ENCODE results near the gene WRNIP1. TPM values are rescaled to one million over a fixed set of nuclear protein-coding genes. Genes with fewer than 3 reads are reported as not detected.
A peak's percentile ranks its signal among the peaks of the same experiment; 100 is the strongest.

The WRNIP1 gene
- total and polyA plus RNA-seq, 9 of the 15 experiments (the other 6 are each of a cell fraction or from before 2014, with no cell fraction given), result 13.2 to 63.6 (median 48.6) TPM

- Histone ChIP-seq H3K4me3 (no peak overlapping the region), H3K9me1 (ENCODE audit: control insufficient read depth, insufficient read depth, low read length) (no peaks in the 10 kb centered on the region), H3K9ac (ENCODE audit: insufficient read depth in 1 of 2, low read depth in 2 of 2, low read length in 2 of 2) (no peak overlapping the region), H3K4me2 (ENCODE audit: insufficient read depth, low read length) (no peak overlapping the region), H3K79me2 (ENCODE audit: control insufficient read depth, insufficient read depth, low read length) (no peaks in the 10 kb centered on the region), H2AFZ (ENCODE audit: low read depth, low read length) (peak overlapping the region; percentile 32), H3K4me1 (replicated peaks in 1 of 2; ENCODE audit: control insufficient read depth in 2 of 2, insufficient read depth in 2 of 2, low read length in 2 of 2) (peaks cover 8 to 40% of the 10 kb centered on the region in 2 experiments), H3K9me3 (replicated peaks; ENCODE audit: control insufficient read depth, insufficient read depth, low read depth, low read length) (no peaks in the 10 kb centered on the region), H3K27ac (ENCODE audit: extremely low read depth, low read depth, low read length) (no peak overlapping the region), H3K27me3 (ENCODE audit: control insufficient read depth in 2 of 2, insufficient read depth in 2 of 2, low read length in 2 of 2) (no peaks in the 10 kb centered on the region), H4K20me1 (replicated peaks; ENCODE audit: control insufficient read depth, insufficient read depth, low read length) (no peaks in the 10 kb centered on the region), H3K36me3 (ENCODE audit: control insufficient read depth, insufficient read depth, low read length) (no peaks in the 10 kb centered on the region)
- no peak for ATAC-seq
- TF ChIP-seq GATA2 (CRISPR knock-in tag; IDR thresholded peaks at IDR 0.05), result no peak
- 55% methylated on average over 7 of the region's 7 CpGs for WGBS (ENCODE audit: insufficient coverage, low coverage, missing lambda C conversion rate)
- intact Hi-C loops (cut with micrococcal nuclease), result no loop called here
- DNase-seq (ENCODE audit: extremely low read depth in 1 of 4, low spot score in 3 of 4), result no peak
- FAIRE-seq, result no peak
- CTCF ChIA-PET (ENCODE audit: low intra/inter-chr PET ratio), result no interaction called here
- POLR2A ChIA-PET, result interaction anchor here (0.7 to 1.3 kb wide), 5 partner anchors 10 to 29 kb away, joined by 3 to 6 read pairs (median 4); no protein-coding TSS in a partner anchor
- in situ Hi-C loops (cut with MboI), result no loop called here
- no TSS peak for BruUV-seq (replicated peaks)
Observed at GRCh38 chr6:2753110-2753489, 12.1 kb upstream of the WRNIP1 start.

DNA sequence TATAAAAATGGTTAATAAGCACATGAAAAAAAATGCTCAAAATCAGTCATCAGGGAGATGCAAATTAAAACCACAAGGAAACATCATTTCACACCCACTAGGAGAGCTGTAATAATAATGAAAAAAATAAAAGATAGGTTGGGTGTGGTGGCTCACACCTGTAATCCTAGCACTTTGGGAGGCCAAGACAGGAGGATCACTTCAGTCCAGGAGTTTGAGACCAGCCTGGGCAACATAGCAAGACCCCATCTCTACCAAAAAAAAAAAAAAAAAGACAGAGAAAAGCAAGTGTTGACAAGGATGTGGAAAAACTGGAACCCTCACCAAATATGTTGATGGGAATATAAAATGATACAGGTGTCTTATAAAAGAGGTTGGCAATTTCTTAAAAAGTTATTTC is 11.4 kb upstream of the WRNIP1 start:
- CTCF ChIA-PET (ENCODE audit: low intra/inter-chr PET ratio), result no interaction called here
- BruUV-seq (replicated peaks), result no TSS peak

More for the DNA sequence above, 11.4 kb upstream of the WRNIP1 start:
- DNase-seq (ENCODE audit: extremely low read depth in 1 of 4, low spot score in 3 of 4), result no peak
- FAIRE-seq, result no peak
- no peak for ATAC-seq
- H3K9ac ChIP-seq (ENCODE audit: insufficient read depth in 1 of 2, low read depth in 2 of 2, low read length in 2 of 2), result no peak overlapping the region
- no peak overlapping the region for H3K4me3 ChIP-seq
- intact Hi-C loops (cut with micrococcal nuclease) (no loop called here), in situ Hi-C loops (cut with MboI) (no loop called here)
- no peaks in the 10 kb centered on the region for H3K27me3 ChIP-seq (ENCODE audit: control insufficient read depth in 2 of 2, insufficient read depth in 2 of 2, low read length in 2 of 2)
- H3K36me3 ChIP-seq (ENCODE audit: control insufficient read depth, insufficient read depth, low read length), result no peaks in the 10 kb centered on the region
- POLR2A ChIA-PET, result interaction anchor here (1.1 to 1.3 kb wide), 2 partner anchors 10 to 14 kb away, joined by 3 to 4 read pairs; no protein-coding TSS in a partner anchor
- no peak overlapping the region for H3K27ac ChIP-seq (ENCODE audit: extremely low read depth, low read depth, low read length)
- H4K20me1 ChIP-seq (replicated peaks; ENCODE audit: control insufficient read depth, insufficient read depth, low read length), result no peaks in the 10 kb centered on the region
- H3K79me2 ChIP-seq (ENCODE audit: control insufficient read depth, insufficient read depth, low read length), result no peaks in the 10 kb centered on the region
- no peak overlapping the region for H3K4me2 ChIP-seq (ENCODE audit: insufficient read depth, low read length)
- TF ChIP-seq, protein P1, sequence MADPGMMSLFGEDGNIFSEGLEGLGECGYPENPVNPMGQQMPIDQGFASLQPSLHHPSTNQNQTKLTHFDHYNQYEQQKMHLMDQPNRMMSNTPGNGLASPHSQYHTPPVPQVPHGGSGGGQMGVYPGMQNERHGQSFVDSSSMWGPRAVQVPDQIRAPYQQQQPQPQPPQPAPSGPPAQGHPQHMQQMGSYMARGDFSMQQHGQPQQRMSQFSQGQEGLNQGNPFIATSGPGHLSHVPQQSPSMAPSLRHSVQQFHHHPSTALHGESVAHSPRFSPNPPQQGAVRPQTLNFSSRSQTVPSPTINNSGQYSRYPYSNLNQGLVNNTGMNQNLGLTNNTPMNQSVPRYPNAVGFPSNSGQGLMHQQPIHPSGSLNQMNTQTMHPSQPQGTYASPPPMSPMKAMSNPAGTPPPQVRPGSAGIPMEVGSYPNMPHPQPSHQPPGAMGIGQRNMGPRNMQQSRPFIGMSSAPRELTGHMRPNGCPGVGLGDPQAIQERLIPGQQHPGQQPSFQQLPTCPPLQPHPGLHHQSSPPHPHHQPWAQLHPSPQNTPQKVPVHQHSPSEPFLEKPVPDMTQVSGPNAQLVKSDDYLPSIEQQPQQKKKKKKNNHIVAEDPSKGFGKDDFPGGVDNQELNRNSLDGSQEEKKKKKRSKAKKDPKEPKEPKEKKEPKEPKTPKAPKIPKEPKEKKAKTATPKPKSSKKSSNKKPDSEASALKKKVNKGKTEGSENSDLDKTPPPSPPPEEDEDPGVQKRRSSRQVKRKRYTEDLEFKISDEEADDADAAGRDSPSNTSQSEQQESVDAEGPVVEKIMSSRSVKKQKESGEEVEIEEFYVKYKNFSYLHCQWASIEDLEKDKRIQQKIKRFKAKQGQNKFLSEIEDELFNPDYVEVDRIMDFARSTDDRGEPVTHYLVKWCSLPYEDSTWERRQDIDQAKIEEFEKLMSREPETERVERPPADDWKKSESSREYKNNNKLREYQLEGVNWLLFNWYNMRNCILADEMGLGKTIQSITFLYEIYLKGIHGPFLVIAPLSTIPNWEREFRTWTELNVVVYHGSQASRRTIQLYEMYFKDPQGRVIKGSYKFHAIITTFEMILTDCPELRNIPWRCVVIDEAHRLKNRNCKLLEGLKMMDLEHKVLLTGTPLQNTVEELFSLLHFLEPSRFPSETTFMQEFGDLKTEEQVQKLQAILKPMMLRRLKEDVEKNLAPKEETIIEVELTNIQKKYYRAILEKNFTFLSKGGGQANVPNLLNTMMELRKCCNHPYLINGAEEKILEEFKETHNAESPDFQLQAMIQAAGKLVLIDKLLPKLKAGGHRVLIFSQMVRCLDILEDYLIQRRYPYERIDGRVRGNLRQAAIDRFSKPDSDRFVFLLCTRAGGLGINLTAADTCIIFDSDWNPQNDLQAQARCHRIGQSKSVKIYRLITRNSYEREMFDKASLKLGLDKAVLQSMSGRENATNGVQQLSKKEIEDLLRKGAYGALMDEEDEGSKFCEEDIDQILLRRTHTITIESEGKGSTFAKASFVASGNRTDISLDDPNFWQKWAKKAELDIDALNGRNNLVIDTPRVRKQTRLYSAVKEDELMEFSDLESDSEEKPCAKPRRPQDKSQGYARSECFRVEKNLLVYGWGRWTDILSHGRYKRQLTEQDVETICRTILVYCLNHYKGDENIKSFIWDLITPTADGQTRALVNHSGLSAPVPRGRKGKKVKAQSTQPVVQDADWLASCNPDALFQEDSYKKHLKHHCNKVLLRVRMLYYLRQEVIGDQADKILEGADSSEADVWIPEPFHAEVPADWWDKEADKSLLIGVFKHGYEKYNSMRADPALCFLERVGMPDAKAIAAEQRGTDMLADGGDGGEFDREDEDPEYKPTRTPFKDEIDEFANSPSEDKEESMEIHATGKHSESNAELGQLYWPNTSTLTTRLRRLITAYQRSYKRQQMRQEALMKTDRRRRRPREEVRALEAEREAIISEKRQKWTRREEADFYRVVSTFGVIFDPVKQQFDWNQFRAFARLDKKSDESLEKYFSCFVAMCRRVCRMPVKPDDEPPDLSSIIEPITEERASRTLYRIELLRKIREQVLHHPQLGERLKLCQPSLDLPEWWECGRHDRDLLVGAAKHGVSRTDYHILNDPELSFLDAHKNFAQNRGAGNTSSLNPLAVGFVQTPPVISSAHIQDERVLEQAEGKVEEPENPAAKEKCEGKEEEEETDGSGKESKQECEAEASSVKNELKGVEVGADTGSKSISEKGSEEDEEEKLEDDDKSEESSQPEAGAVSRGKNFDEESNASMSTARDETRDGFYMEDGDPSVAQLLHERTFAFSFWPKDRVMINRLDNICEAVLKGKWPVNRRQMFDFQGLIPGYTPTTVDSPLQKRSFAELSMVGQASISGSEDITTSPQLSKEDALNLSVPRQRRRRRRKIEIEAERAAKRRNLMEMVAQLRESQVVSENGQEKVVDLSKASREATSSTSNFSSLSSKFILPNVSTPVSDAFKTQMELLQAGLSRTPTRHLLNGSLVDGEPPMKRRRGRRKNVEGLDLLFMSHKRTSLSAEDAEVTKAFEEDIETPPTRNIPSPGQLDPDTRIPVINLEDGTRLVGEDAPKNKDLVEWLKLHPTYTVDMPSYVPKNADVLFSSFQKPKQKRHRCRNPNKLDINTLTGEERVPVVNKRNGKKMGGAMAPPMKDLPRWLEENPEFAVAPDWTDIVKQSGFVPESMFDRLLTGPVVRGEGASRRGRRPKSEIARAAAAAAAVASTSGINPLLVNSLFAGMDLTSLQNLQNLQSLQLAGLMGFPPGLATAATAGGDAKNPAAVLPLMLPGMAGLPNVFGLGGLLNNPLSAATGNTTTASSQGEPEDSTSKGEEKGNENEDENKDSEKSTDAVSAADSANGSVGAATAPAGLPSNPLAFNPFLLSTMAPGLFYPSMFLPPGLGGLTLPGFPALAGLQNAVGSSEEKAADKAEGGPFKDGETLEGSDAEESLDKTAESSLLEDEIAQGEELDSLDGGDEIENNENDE (IDR thresholded peaks at IDR 0.05; ENCODE audit: low read depth, low read length), result no peak
- peak; percentile 93 for TF ChIP-seq ZNF121 (CRISPR knock-in tag; conservative IDR thresholded peaks at IDR 0.05)
- TF ChIP-seq BCOR (IDR thresholded peaks at IDR 0.05), result peak; percentile 80
- no peak overlapping the region for H2AFZ ChIP-seq (ENCODE audit: low read depth, low read length)
- no peaks in the 10 kb centered on the region for H3K9me3 ChIP-seq (replicated peaks; ENCODE audit: control insufficient read depth, insufficient read depth, low read depth, low read length)
- peaks cover 8 to 40% of the 10 kb centered on the region in 2 experiments for H3K4me1 ChIP-seq (replicated peaks in 1 of 2; ENCODE audit: control insufficient read depth in 2 of 2, insufficient read depth in 2 of 2, low read length in 2 of 2)
- H3K9me1 ChIP-seq (ENCODE audit: control insufficient read depth, insufficient read depth, low read length), result no peaks in the 10 kb centered on the region
